OCI-LY3 (cell line): Measurements from ENCODE around the gene SDK1.

Experiments
- H2AFZ ChIP-seq: fragments of 200-600, 300-600 bp; shearing (Covaris generic); 2 replicates; pipeline ENCODE4 v1.6.0; 2014; ENCODE audit warnings: antibody characterized with exemption, low read depth, low read length
- H3K27ac ChIP-seq: fragments of 200-600, 300-600 bp; sonication (generic); 2 replicates; pipeline ENCODE4 v1.5.1; 2014; ENCODE audit warnings: mild to moderate bottlenecking, low read length, moderate library complexity, mixed read lengths
- H3K27me3 ChIP-seq: fragments of 200-600, 300-600 bp; sonication (generic); 2 replicates; pipeline ENCODE4 v1.6.1; 2014; ENCODE audit warnings: low read depth, low read length, mixed read lengths
- H3K36me3 ChIP-seq: fragments of 200-600, 300-600 bp; sonication (generic); replicated peaks from 2 replicates; pipeline ENCODE3; 2014; ENCODE audit warnings: low read depth, low read length, mixed read lengths
- H3K4me1 ChIP-seq: fragments of 300-600, 200-600 bp; sonication (generic); 2 replicates; pipeline ENCODE4 v1.6.1; 2014; ENCODE audit warnings: low read length, mixed read lengths
- H3K4me2 ChIP-seq: fragments of 200-600, 300-600 bp; sonication (generic); 2 replicates; pipeline ENCODE4 v1.6.1; 2014; ENCODE audit warnings: low read length, mixed read lengths
- H3K4me3 ChIP-seq: fragments of 300-600, 200-600 bp; sonication (generic); 2 replicates; pipeline ENCODE4 v1.5.1; 2014; ENCODE audit warnings: antibody characterized with exemption, mild to moderate bottlenecking, low read length, moderate library complexity
- H3K79me2 ChIP-seq: fragments of 300-600, 200-600 bp; shearing (Covaris generic); 2 replicates; pipeline ENCODE4 v1.6.1; 2014; ENCODE audit warnings: mild to moderate bottlenecking, low read length, mixed read lengths
- H3K9ac ChIP-seq: fragments of 300-600, 200-600 bp; shearing (Covaris generic); 2 replicates; pipeline ENCODE4 v1.6.0; 2014; ENCODE audit warnings: mild to moderate bottlenecking, low read length, moderate library complexity
- H3K9me3 ChIP-seq: fragments of 200-600, 300-600 bp; shearing (Covaris generic); 2 replicates; pipeline ENCODE4 v1.6.1; 2014; ENCODE audit warnings: low read length, mixed read lengths; ENCODE audit not compliant: insufficient read depth
- H4K20me1 ChIP-seq: fragments of 200-600, 300-600 bp; sonication (generic); 2 replicates; pipeline ENCODE4 v1.6.1; 2016; ENCODE audit warnings: low read length, mixed read lengths; ENCODE audit not compliant: insufficient read depth
- CTCF ChIP-seq: fragments of 200-600, 300-600 bp; sonication (generic); IDR thresholded peaks from 2 replicates; pipeline ENCODE4 v1.5.1; 2014; ENCODE audit warnings: antibody characterized with exemption, low read length, low read depth
- EZH2phosphoT487 ChIP-seq: fragments of 200-600 bp; shearing (Covaris generic); IDR thresholded peaks from 2 replicates; pipeline ENCODE4 v1.6.1; 2018; ENCODE audit warnings: antibody characterized with exemption, mixed run types, low read depth

The SDK1 gene

GRCh38 chr7:4247106-4247876 is 946.2 kb downstream of the SDK1 start:
- Histone ChIP-seq H3K79me2 (no peaks in the 10 kb centered on the region), H4K20me1 (no peaks in the 10 kb centered on the region), H3K4me1 (no peaks in the 10 kb centered on the region), H3K4me3 (no peak overlapping the region), H3K27ac (no peak overlapping the region), H3K4me2 (no peak overlapping the region), H2AFZ (no peak overlapping the region), H3K9me3 (0 out of 2 replicates have a peak, but pooled peaks cover 3% of the 10 kb centered on the region), H3K27me3 (no peaks in the 10 kb centered on the region), H3K36me3 (no peaks in the 10 kb centered on the region), H3K9ac (no peak overlapping the region)
- TF ChIP-seq EZH2phosphoT487 (no peak), CTCF (no peak)

- no peak for TF ChIP-seq CTCF
- TF ChIP-seq EZH2phosphoT487, result no peak
- Histone ChIP-seq H3K4me2 (no peak overlapping the region), H3K9me3 (0 out of 2 replicates have a peak, but pooled peaks cover 3% of the 10 kb centered on the region)
Measured at GRCh38 chr7:4248295-4248694, 947.2 kb downstream of the SDK1 start.

GRCh38 chr7:4249241-4249640 is 948.2 kb downstream of the SDK1 start:
- no peak overlapping the region for H3K4me2 ChIP-seq
- H3K27ac ChIP-seq, result no peak overlapping the region
- H3K36me3 ChIP-seq, result no peaks in the 10 kb centered on the region
- H3K79me2 ChIP-seq, result no peaks in the 10 kb centered on the region
- H3K27me3 ChIP-seq, result no peaks in the 10 kb centered on the region
- TF ChIP-seq EZH2phosphoT487, result no peak
- TF ChIP-seq CTCF, result no peak
- no peaks in the 10 kb centered on the region for H4K20me1 ChIP-seq
- H3K4me3 ChIP-seq, result no peak overlapping the region
- H3K9me3 ChIP-seq, result 0 out of 2 replicates have a peak, but pooled peaks cover 3% of the 10 kb centered on the region
- H2AFZ ChIP-seq, result no peak overlapping the region
- H3K4me1 ChIP-seq, result no peaks in the 10 kb centered on the region
- no peak overlapping the region for H3K9ac ChIP-seq

More at GRCh38 chr7:4248295-4248694, 947.2 kb downstream of the SDK1 start:
- Histone ChIP-seq H3K9ac (no peak overlapping the region), H3K4me3 (no peak overlapping the region), H3K79me2 (no peaks in the 10 kb centered on the region), H3K4me1 (no peaks in the 10 kb centered on the region), H2AFZ (no peak overlapping the region), H3K27me3 (no peaks in the 10 kb centered on the region), H4K20me1 (no peaks in the 10 kb centered on the region), H3K36me3 (no peaks in the 10 kb centered on the region), H3K27ac (no peak overlapping the region)

- no peak overlapping the region for H3K4me2 ChIP-seq
- no peaks in the 10 kb centered on the region for H3K79me2 ChIP-seq
- H3K27ac ChIP-seq, result no peak overlapping the region
- H3K4me1 ChIP-seq, result no peaks in the 10 kb centered on the region
- H3K36me3 ChIP-seq, result no peaks in the 10 kb centered on the region
- TF ChIP-seq CTCF (no peak), EZH2phosphoT487 (no peak)
- no peak overlapping the region for H3K9ac ChIP-seq
- no peaks in the 10 kb centered on the region for H3K27me3 ChIP-seq
- H3K9me3 ChIP-seq, result no peaks in the 10 kb centered on the region
- no peaks in the 10 kb centered on the region for H4K20me1 ChIP-seq
- H2AFZ ChIP-seq, result no peak overlapping the region
- no peak overlapping the region for H3K4me3 ChIP-seq
Measured at GRCh38 chr7:4255336-4255735, 954.3 kb downstream of the SDK1 start.
